Nephron progenitor cell (in vitro differentiated cells): Measurements from ENCODE around the gene EPHA6.

Experiments
- DNase-seq: peaks from one replicate; pipeline ENCODE4 v3.0.0; 2021
- H3K27ac Mint-ChIP-seq: 2 replicates; pipeline ENCODE4 v1.8.0; 2021; ENCODE audit warnings: mild to moderate bottlenecking, moderate library complexity, mixed read lengths
- H3K27me3 Mint-ChIP-seq: 2 replicates; pipeline ENCODE4 v1.8.0; 2021; ENCODE audit warnings: mild to moderate bottlenecking, low read depth, mixed read lengths; ENCODE audit not compliant: poor library complexity
- H3K36me3 Mint-ChIP-seq: 2 replicates; pipeline ENCODE4 v1.8.0; 2021; ENCODE audit warnings: low read depth, mixed read lengths
- H3K4me1 Mint-ChIP-seq: 2 replicates; pipeline ENCODE4 v1.8.0; 2021; ENCODE audit warnings: mixed read lengths
- H3K4me3 Mint-ChIP-seq: 2 replicates; pipeline ENCODE4 v1.8.0; 2021; ENCODE audit warnings: mild to moderate bottlenecking, moderate library complexity, mixed read lengths
- H3K9me3 Mint-ChIP-seq: 2 replicates; pipeline ENCODE4 v1.8.0; 2021; ENCODE audit warnings: mild to moderate bottlenecking, moderate library complexity, mixed read lengths
- CTCF ChIP-seq: fragments of 200-600 bp; sonication (generic); IDR thresholded peaks from 2 replicates; pipeline ENCODE4 v1.5.0; 2021; ENCODE audit warnings: antibody characterized with exemption

The EPHA6 gene

GRCh38 chr3:97057365-97057764 is 243.0 kb downstream of the EPHA6 start:
- Mint-ChIP-seq H3K4me1 (no peaks in the 10 kb centered on the region), H3K9me3 (no peaks in the 10 kb centered on the region), H3K27ac (no peak overlapping the region), H3K36me3 (no peaks in the 10 kb centered on the region), H3K4me3 (no peak overlapping the region), H3K27me3 (no peaks in the 10 kb centered on the region)
- no peak for TF ChIP-seq CTCF
- DNase-seq: no peak

- H3K27ac Mint-ChIP-seq: no peak overlapping the region
- no peaks in the 10 kb centered on the region for H3K27me3 Mint-ChIP-seq
- no peak overlapping the region for H3K4me3 Mint-ChIP-seq
- no peaks in the 10 kb centered on the region for H3K9me3 Mint-ChIP-seq
- H3K36me3 Mint-ChIP-seq: no peaks in the 10 kb centered on the region
- H3K4me1 Mint-ChIP-seq: no peaks in the 10 kb centered on the region
- DNase-seq: no peak
- no peak for TF ChIP-seq CTCF
These were observed 244.8 kb downstream of the EPHA6 start for GRCh38 chr3:97059168-97059567.

- no peaks in the 10 kb centered on the region for H3K4me1 Mint-ChIP-seq
- no peak overlapping the region for H3K4me3 Mint-ChIP-seq
- no peaks in the 10 kb centered on the region for H3K9me3 Mint-ChIP-seq
- no peak for TF ChIP-seq CTCF
- no peak for DNase-seq
- no peaks in the 10 kb centered on the region for H3K36me3 Mint-ChIP-seq
- H3K27ac Mint-ChIP-seq: no peak overlapping the region
- H3K27me3 Mint-ChIP-seq: no peaks in the 10 kb centered on the region
These were observed 252.1 kb downstream of the EPHA6 start for GRCh38 chr3:97066531-97066930.

DNA sequence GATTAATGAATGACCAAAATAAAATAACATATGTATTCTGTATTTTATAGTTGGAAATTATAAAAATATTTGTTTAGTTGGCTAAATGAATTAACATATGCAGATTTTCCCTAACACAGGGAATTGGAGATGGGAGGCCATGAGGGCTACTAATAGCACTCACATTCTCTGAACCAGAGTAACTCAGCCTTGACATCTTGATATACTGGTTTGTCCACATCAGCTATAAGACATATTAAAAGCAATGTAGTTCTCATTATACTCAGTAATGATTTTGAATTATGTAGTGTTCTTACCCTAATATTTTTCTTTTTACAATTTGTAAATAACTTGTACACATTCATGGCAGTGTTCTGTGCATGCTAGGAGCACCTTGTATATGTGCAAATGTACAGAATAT is 255.9 kb downstream of the EPHA6 start:
- no peak for TF ChIP-seq CTCF
- DNase-seq: no peak
- no peak overlapping the region for H3K4me3 Mint-ChIP-seq
- no peaks in the 10 kb centered on the region for H3K36me3 Mint-ChIP-seq
- no peaks in the 10 kb centered on the region for H3K4me1 Mint-ChIP-seq
- H3K27ac Mint-ChIP-seq: no peak overlapping the region
- H3K27me3 Mint-ChIP-seq: no peaks in the 10 kb centered on the region
- H3K9me3 Mint-ChIP-seq: no peaks in the 10 kb centered on the region

- Mint-ChIP-seq H3K36me3 (no peaks in the 10 kb centered on the region), H3K4me3 (no peak overlapping the region), H3K4me1 (no peaks in the 10 kb centered on the region), H3K27ac (no peak overlapping the region), H3K9me3 (no peaks in the 10 kb centered on the region), H3K27me3 (no peaks in the 10 kb centered on the region)
- TF ChIP-seq CTCF: no peak
- no peak for DNase-seq
These were observed 260.2 kb downstream of the EPHA6 start for GRCh38 chr3:97074546-97074945.

DNA sequence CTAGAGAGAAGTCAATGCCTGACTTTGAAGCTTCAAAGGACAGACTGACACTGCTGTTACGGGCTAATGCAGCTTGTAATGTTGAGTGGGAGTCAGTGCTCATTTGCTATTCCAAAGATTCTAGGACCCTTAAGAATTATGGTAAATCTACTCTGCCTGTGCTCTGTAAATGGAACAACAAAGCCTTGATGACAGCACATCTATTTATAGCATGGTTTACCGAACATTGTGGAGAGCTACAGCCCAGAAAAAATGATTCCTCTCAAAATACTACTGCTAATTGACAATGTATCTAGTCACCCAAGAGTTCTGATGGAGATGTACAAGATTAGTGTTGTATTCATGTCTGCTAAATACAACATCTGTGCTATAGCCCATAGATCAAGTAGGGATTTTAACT is 262.3 kb downstream of the EPHA6 start:
- TF ChIP-seq CTCF: no peak
- no peaks in the 10 kb centered on the region for H3K27me3 Mint-ChIP-seq
- H3K27ac Mint-ChIP-seq: no peak overlapping the region
- no peaks in the 10 kb centered on the region for H3K9me3 Mint-ChIP-seq
- DNase-seq: no peak
- H3K4me3 Mint-ChIP-seq: no peak overlapping the region
- no peaks in the 10 kb centered on the region for H3K4me1 Mint-ChIP-seq
- H3K36me3 Mint-ChIP-seq: no peaks in the 10 kb centered on the region
